H9 (cell line): ENCODE results near the gene NF1. TPM values are rescaled to one million over a fixed set of nuclear protein-coding genes. Genes with fewer than 3 reads are reported as not detected.

ENCODE experiments used
- DNase-seq: peaks from one replicate; pipeline ENCODE4 v3.0.0-alpha.2; 2017
- H2AFZ ChIP-seq: one replicate; pipeline ENCODE4 v1.6.1; 2013; ENCODE audit warnings: mild to moderate bottlenecking, low read length, control low read depth, moderate library complexity
- H2AK5ac ChIP-seq: 2 replicates; pipeline ENCODE4 v1.6.1; 2013; ENCODE audit warnings: low read length, control low read depth, mixed read lengths; ENCODE audit not compliant: insufficient read length
- H2BK120ac ChIP-seq: one replicate; pipeline ENCODE4 v1.6.1; 2013; ENCODE audit warnings: low read depth, mild to moderate bottlenecking, low read length, control low read depth, inconsistent platforms; ENCODE audit not compliant: poor library complexity, severe bottlenecking
- H2BK12ac ChIP-seq: 2 replicates; pipeline ENCODE4 v1.6.1; 2013; ENCODE audit warnings: low read length, control low read depth, mixed read lengths, low read depth; ENCODE audit not compliant: insufficient read length
- H2BK15ac ChIP-seq: 2 replicates; pipeline ENCODE4 v1.6.1; 2013; ENCODE audit warnings: low read depth, low read length, control low read depth
- H2BK20ac ChIP-seq: one replicate; pipeline ENCODE4 v1.6.1; 2013; ENCODE audit warnings: low read depth, mild to moderate bottlenecking, low read length, control low read depth, inconsistent platforms; ENCODE audit not compliant: poor library complexity, severe bottlenecking
- H2BK5ac ChIP-seq: 2 replicates; pipeline ENCODE4 v1.6.1; 2013; ENCODE audit warnings: low read length, control low read depth, mixed read lengths; ENCODE audit not compliant: insufficient read length
- H3K14ac ChIP-seq: 2 replicates; pipeline ENCODE4 v1.6.1; 2013; ENCODE audit warnings: low read length, control low read depth; ENCODE audit not compliant: insufficient read depth
- H3K18ac ChIP-seq: 2 replicates; pipeline ENCODE4 v1.6.1; 2013; ENCODE audit warnings: low read depth, mild to moderate bottlenecking, mixed read lengths, low read length, control low read depth; ENCODE audit not compliant: insufficient read length
- H3K23ac ChIP-seq: 2 replicates; pipeline ENCODE4 v1.6.1; 2013; ENCODE audit warnings: low read length, control low read depth, mixed read lengths, low read depth; ENCODE audit not compliant: insufficient read length
- H3K23me2 ChIP-seq: 2 replicates; pipeline ENCODE4 v1.6.1; 2013; ENCODE audit warnings: low read depth, mild to moderate bottlenecking, mixed read lengths, low read length, control low read depth; ENCODE audit not compliant: insufficient read length, poor library complexity, severe bottlenecking
- H3K27ac ChIP-seq: 2 replicates; pipeline ENCODE4 v1.5.1; 2013; ENCODE audit warnings: low read length, control low read depth, mixed read lengths, low read depth; ENCODE audit not compliant: insufficient read length
- H3K27me3 ChIP-seq: 2 replicates; pipeline ENCODE4 v1.6.1; 2013; ENCODE audit warnings: low read length, control low read depth, inconsistent platforms; ENCODE audit not compliant: insufficient read depth
- H3K4ac ChIP-seq: 2 replicates; pipeline ENCODE4 v1.6.1; 2013; ENCODE audit warnings: low read depth, mild to moderate bottlenecking, control low read depth, inconsistent platforms, low read length, moderate library complexity
- H3K4me1 ChIP-seq: 2 replicates; pipeline ENCODE4 v1.6.1; 2013; ENCODE audit warnings: low read length, control low read depth, inconsistent platforms; ENCODE audit not compliant: insufficient read depth
- H3K4me2 ChIP-seq: 2 replicates; pipeline ENCODE4 v1.6.1; 2013; ENCODE audit warnings: low read length, control low read depth, mixed read lengths; ENCODE audit not compliant: insufficient read length, insufficient read depth
- H3K56ac ChIP-seq: 2 replicates; pipeline ENCODE4 v1.6.1; 2013; ENCODE audit warnings: low read depth, mild to moderate bottlenecking, mixed read lengths, low read length, control low read depth; ENCODE audit not compliant: insufficient read length
- H3K79me1 ChIP-seq: 2 replicates; pipeline ENCODE4 v1.6.1; 2013; ENCODE audit warnings: low read depth, mild to moderate bottlenecking, moderate library complexity, low read length, control low read depth, inconsistent platforms; ENCODE audit not compliant: insufficient read depth, poor library complexity, severe bottlenecking
- H3K79me2 ChIP-seq: 2 replicates; pipeline ENCODE4 v1.6.1; 2013; ENCODE audit warnings: low read length, control low read depth, inconsistent platforms; ENCODE audit not compliant: insufficient read depth
- H3K9ac ChIP-seq: 2 replicates; pipeline ENCODE4 v1.6.1; 2013; ENCODE audit warnings: low read length, control low read depth, mixed read lengths; ENCODE audit not compliant: insufficient read length; ENCODE audit errors: extremely low read depth
- H3K9me3 ChIP-seq: one replicate; pipeline ENCODE4 v1.6.1; 2013; ENCODE audit warnings: low read depth, low read length, inconsistent platforms; ENCODE audit not compliant: control insufficient read depth
- H3T11ph ChIP-seq: one replicate; pipeline ENCODE4 v1.6.1; 2013; ENCODE audit warnings: mild to moderate bottlenecking, low read length, control low read depth, inconsistent platforms
- H4K20me1 ChIP-seq: one replicate; pipeline ENCODE4 v1.6.1; 2013; ENCODE audit not compliant: control insufficient read depth, insufficient read length, insufficient read depth
- H4K5ac ChIP-seq: 2 replicates; pipeline ENCODE4 v1.6.1; 2013; ENCODE audit warnings: low read depth, mild to moderate bottlenecking, mixed read lengths, low read length, control low read depth; ENCODE audit not compliant: insufficient read length
- H4K8ac ChIP-seq: replicated peaks from 2 replicates; pipeline ENCODE4 v1.6.1; 2013; ENCODE audit warnings: low read length, control low read depth, mixed read lengths, low read depth; ENCODE audit not compliant: insufficient read length
- H4K91ac ChIP-seq: 2 replicates; pipeline ENCODE4 v1.6.1; 2013; ENCODE audit warnings: low read depth, mild to moderate bottlenecking, moderate library complexity, mixed read lengths, low read length, control low read depth; ENCODE audit not compliant: insufficient read length
- H3K27ac Mint-ChIP-seq, 3 experiments: 2 replicates in 2 of 3; 3 replicates in 1 of 3; pipeline ENCODE4 v1.8.0; 2020 to 2021; ENCODE audit warnings: mixed read lengths in 3 of 3, mild to moderate bottlenecking in 1 of 3, moderate library complexity in 1 of 3
- H3K27me3 Mint-ChIP-seq: 2 replicates; pipeline ENCODE4 v1.8.0; 2021; ENCODE audit warnings: low read depth, mild to moderate bottlenecking, moderate library complexity, mixed read lengths
- H3K36me3 Mint-ChIP-seq, 3 experiments: 2 replicates in 2 of 3; 3 replicates in 1 of 3; pipeline ENCODE4 v1.8.0; 2020 to 2021; ENCODE audit warnings: low read depth in 3 of 3, mixed read lengths in 3 of 3; ENCODE audit not compliant: insufficient read depth in 1 of 3
- H3K4me1 Mint-ChIP-seq, 2 experiments: 2 replicates each; pipeline ENCODE4 v1.8.0; 2020; ENCODE audit warnings: mixed read lengths in 2 of 2
- H3K4me3 Mint-ChIP-seq, 2 experiments: 2 replicates in 1 of 2; 3 replicates in 1 of 2; pipeline ENCODE4 v1.8.0; 2020 to 2021; ENCODE audit warnings: mild to moderate bottlenecking in 2 of 2, mixed read lengths in 2 of 2, moderate library complexity in 1 of 2
- H3K9me3 Mint-ChIP-seq, 2 experiments: 2 replicates in 1 of 2; 3 replicates in 1 of 2; pipeline ENCODE4 v1.8.0; 2020; ENCODE audit warnings: mild to moderate bottlenecking in 2 of 2, mixed read lengths in 2 of 2, moderate library complexity in 1 of 2
- WGBS: extraction: QIAGEN DNeasy Blood & Tissue Kit; methylation state at CpG from one replicate; pipeline ENCODE4 v1.1.7; 2013; ENCODE audit warnings: missing lambda C conversion rate, low lambda C conversion rate, mixed read lengths; ENCODE audit not compliant: insufficient read length; ENCODE audit errors: extremely low coverage; 5-methylcytosine and 5-hydroxymethylcytosine counted together
- total RNA-seq: library from RNA; stranded (reverse); gene quantifications from 2 replicates; pipeline ENCODE4 v1.2.1, GENCODE V29; 2021
- TF ChIP-seq, protein P1 (sequence below): fragments of 200-600 bp; sonication (generic); conservative IDR thresholded peaks from 3 replicates; pipeline ENCODE4 v1.8.0; 2021; ENCODE audit warnings: antibody characterized with exemption, mild to moderate bottlenecking

The NF1 gene
- total RNA-seq, 1 experiment from 2014 or later, result 38.1 TPM

GRCh38 chr17:31132977-31133376, 38.2 kb downstream of the NF1 start:
- H3K9ac ChIP-seq, result no peak overlapping the region
- WGBS, result no CpG with 5 or more reads among the region's 3 CpGs
- no peak overlapping the region for H3K4me2 ChIP-seq
- H2BK5ac ChIP-seq, result no peak overlapping the region
- H3K56ac ChIP-seq, result no peak overlapping the region
- H3K79me1 ChIP-seq, result no peaks in the 10 kb centered on the region
- H4K91ac ChIP-seq, result no peak overlapping the region
- no peak overlapping the region for H2BK20ac ChIP-seq
- H3K4ac ChIP-seq, result no peak overlapping the region
- no peaks in the 10 kb centered on the region for H3K23me2 ChIP-seq
- no peaks in the 10 kb centered on the region for H3K9me3 ChIP-seq
- no peak overlapping the region for H3K14ac ChIP-seq
- H4K20me1 ChIP-seq, result no peaks in the 10 kb centered on the region
- TF ChIP-seq, protein P1, sequence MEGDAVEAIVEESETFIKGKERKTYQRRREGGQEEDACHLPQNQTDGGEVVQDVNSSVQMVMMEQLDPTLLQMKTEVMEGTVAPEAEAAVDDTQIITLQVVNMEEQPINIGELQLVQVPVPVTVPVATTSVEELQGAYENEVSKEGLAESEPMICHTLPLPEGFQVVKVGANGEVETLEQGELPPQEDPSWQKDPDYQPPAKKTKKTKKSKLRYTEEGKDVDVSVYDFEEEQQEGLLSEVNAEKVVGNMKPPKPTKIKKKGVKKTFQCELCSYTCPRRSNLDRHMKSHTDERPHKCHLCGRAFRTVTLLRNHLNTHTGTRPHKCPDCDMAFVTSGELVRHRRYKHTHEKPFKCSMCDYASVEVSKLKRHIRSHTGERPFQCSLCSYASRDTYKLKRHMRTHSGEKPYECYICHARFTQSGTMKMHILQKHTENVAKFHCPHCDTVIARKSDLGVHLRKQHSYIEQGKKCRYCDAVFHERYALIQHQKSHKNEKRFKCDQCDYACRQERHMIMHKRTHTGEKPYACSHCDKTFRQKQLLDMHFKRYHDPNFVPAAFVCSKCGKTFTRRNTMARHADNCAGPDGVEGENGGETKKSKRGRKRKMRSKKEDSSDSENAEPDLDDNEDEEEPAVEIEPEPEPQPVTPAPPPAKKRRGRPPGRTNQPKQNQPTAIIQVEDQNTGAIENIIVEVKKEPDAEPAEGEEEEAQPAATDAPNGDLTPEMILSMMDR, result no peak
- Mint-ChIP-seq H3K4me3 (no peak overlapping the region), H3K9me3 (no peaks in the 10 kb centered on the region), H3K27me3 (no peaks in the 10 kb centered on the region), H3K27ac (peak overlapping the region in 1 of 3 experiments; percentile 9; a peak in 1 of 7 replicates), H3K4me1 (peaks cover 22 to 25% of the 10 kb centered on the region in 2 experiments), H3K36me3 (peaks cover 2 to 6% (median 4%) of the 10 kb centered on the region in 3 experiments; a peak in 5 of 7 replicates)
- H3K27me3 ChIP-seq, result no peaks in the 10 kb centered on the region
- no peak overlapping the region for H2BK120ac ChIP-seq
- H2BK15ac ChIP-seq, result no peak overlapping the region
- no peak overlapping the region for H4K8ac ChIP-seq
- H3K4me1 ChIP-seq, result no peaks in the 10 kb centered on the region
- H2AK5ac ChIP-seq, result no peak overlapping the region
- no peak overlapping the region for H3K18ac ChIP-seq
- no peak overlapping the region for H3K23ac ChIP-seq
- DNase-seq, result no peak
- H3K27ac ChIP-seq, result no peak overlapping the region
- H4K5ac ChIP-seq, result no peak overlapping the region
- peaks cover 2% of the 10 kb centered on the region; the same call in 1 of the 2 replicates for H3K79me2 ChIP-seq
- no peak overlapping the region for H2AFZ ChIP-seq
- H2BK12ac ChIP-seq, result no peak overlapping the region
- H3T11ph ChIP-seq, result no peak overlapping the region
